Right atrium auricular region (tissue), 2 donors: ENCODE data around the gene ABL2. TPM values are rescaled to one million over a fixed set of nuclear protein-coding genes. Genes with fewer than 3 reads are reported as not detected.

Source experiments
- DNase-seq: peaks from one replicate; pipeline ENCODE4 v3.0.0-alpha.2; 2019; ENCODE audit warnings: low spot score
- H3K27ac ChIP-seq, 2 donors: fragments of 200-600 bp; sonication (generic); 1 replicate in 1 of 2; 2 replicates in 1 of 2; pipeline ENCODE4 v1.5.1; 2016 to 2019
- H3K27me3 ChIP-seq, 2 donors: fragments of 200-600 bp; sonication (generic); one replicate each; pipeline versions ENCODE4 v1.5.1 to v1.6.0; 2017 to 2019
- H3K36me3 ChIP-seq: fragments of 200-600 bp; sonication (generic); one replicate; pipeline ENCODE4 v1.5.1; 2016
- H3K4me1 ChIP-seq, 2 donors: fragments of 200-600 bp; sonication (generic); one replicate each; pipeline versions ENCODE4 v1.5.1 to v1.6.0; 2017 to 2019
- H3K4me3 ChIP-seq, 2 donors: fragments of 200-600 bp; sonication (generic); 1 replicate in 1 of 2; 2 replicates in 1 of 2; pipeline ENCODE4 v1.5.1; 2017 to 2019; ENCODE audit warnings: mild to moderate bottlenecking in 1 of 2, moderate library complexity in 1 of 2
- H3K9me3 ChIP-seq, 2 donors: fragments of 200-600 bp; sonication (generic); one replicate each; pipeline ENCODE4 v1.5.1; 2019
- CTCF ChIP-seq, 2 donors: fragments of 200-600 bp; sonication (generic); IDR thresholded peaks; one replicate each; pipeline ENCODE4 v1.5.1; 2019; ENCODE audit warnings: antibody characterized with exemption in 2 of 2
- total RNA-seq, 2 donors: library from RNA; depleted of rRNA; stranded (reverse); fragments of >200 nt; gene quantifications; one replicate each; pipeline ENCODE4 v1.1.0, GENCODE V29; 2016

The ABL2 gene
- total RNA-seq, 2 donors from 2014 or later, result 6.3 to 12.1 TPM

- H3K27me3 ChIP-seq, result no peaks in the 10 kb centered on the region
- no peak overlapping the region for H3K4me3 ChIP-seq
- DNase-seq, result no peak
- peaks cover 0 to 13% of the 10 kb centered on the region in 2 donors for H3K4me1 ChIP-seq
- H3K9me3 ChIP-seq, result no peaks in the 10 kb centered on the region
- no peak for TF ChIP-seq CTCF (IDR thresholded peaks at IDR 0.05)
- no peaks in the 10 kb centered on the region for H3K36me3 ChIP-seq
- no peak overlapping the region for H3K27ac ChIP-seq
Observed at GRCh38 chr1:179166663-179167417, 62.6 kb downstream of the ABL2 start.

- H3K4me1 ChIP-seq, result peaks cover 0 to 5% of the 10 kb centered on the region in 2 donors
- DNase-seq, result no peak
- TF ChIP-seq CTCF (IDR thresholded peaks at IDR 0.05), result no peak
Observed at GRCh38 chr1:179164494-179164893, 65.0 kb downstream of the ABL2 start.

GRCh38 chr1:179156708-179157107, 72.8 kb downstream of the ABL2 start:
- Histone ChIP-seq H3K36me3 (no peaks in the 10 kb centered on the region), H3K27me3 (no peaks in the 10 kb centered on the region), H3K9me3 (no peaks in the 10 kb centered on the region), H3K27ac (no peak overlapping the region), H3K4me3 (no peak overlapping the region), H3K4me1 (peaks cover 0 to 8% of the 10 kb centered on the region in 2 donors)
- DNase-seq, result no peak
- no peak for TF ChIP-seq CTCF (IDR thresholded peaks at IDR 0.05)

More at GRCh38 chr1:179164494-179164893, 65.0 kb downstream of the ABL2 start:
- H3K4me3 ChIP-seq, result no peak overlapping the region
- no peaks in the 10 kb centered on the region for H3K27me3 ChIP-seq
- H3K9me3 ChIP-seq, result no peaks in the 10 kb centered on the region
- H3K36me3 ChIP-seq, result no peaks in the 10 kb centered on the region
- no peak overlapping the region for H3K27ac ChIP-seq

GRCh38 chr1:179156026-179156425, 73.5 kb downstream of the ABL2 start:
- peaks cover 0 to 8% of the 10 kb centered on the region in 2 donors for H3K4me1 ChIP-seq

GRCh38 chr1:179155615-179156014, 73.9 kb downstream of the ABL2 start:
- peak overlapping the region in 1 of 2 donors; percentile 1 for H3K27ac ChIP-seq
- H3K4me1 ChIP-seq, result peaks cover 0 to 8% of the 10 kb centered on the region in 2 donors
- H3K4me3 ChIP-seq, result no peak overlapping the region
- TF ChIP-seq CTCF (IDR thresholded peaks at IDR 0.05), result no peak
- DNase-seq, result no peak
- no peaks in the 10 kb centered on the region for H3K27me3 ChIP-seq
- no peaks in the 10 kb centered on the region for H3K36me3 ChIP-seq
- no peaks in the 10 kb centered on the region for H3K9me3 ChIP-seq

More at GRCh38 chr1:179156026-179156425, 73.5 kb downstream of the ABL2 start:
- DNase-seq, result no peak
- Histone ChIP-seq H3K27me3 (no peaks in the 10 kb centered on the region), H3K4me3 (no peak overlapping the region), H3K9me3 (no peaks in the 10 kb centered on the region), H3K36me3 (no peaks in the 10 kb centered on the region), H3K27ac (peak overlapping the region in 1 of 2 donors; percentile 1)
- TF ChIP-seq CTCF (IDR thresholded peaks at IDR 0.05), result no peak
